Measurements from ENCODE around the gene HNRNPUL1.

The HNRNPUL1 gene

DNA sequence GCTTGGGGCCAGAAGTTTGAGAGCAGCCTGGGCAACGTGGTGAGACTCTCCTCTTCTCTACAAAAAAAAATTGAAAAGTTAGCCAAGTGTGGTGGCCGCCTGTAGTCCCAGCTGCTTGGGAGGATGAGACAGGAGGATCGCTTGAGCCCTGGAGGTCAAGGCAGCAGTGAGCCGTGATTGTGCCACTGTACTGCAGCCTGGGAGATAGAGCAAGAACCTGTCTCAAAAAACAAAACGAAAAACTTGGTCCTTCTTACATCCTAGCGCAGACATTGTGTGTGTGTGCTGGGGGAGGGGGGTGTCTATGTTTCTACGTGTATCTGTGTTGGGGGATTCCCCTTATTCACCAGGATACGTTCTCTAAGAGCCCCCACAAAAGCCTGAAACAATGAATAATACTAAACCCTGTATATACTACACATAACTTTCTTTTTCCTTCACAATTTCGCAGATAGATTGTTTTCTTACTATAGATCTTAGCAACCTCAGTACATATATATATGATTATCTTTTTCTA lies 37.2 kb upstream of the HNRNPUL1 start:
- TF ChIP-seq, protein P1, sequence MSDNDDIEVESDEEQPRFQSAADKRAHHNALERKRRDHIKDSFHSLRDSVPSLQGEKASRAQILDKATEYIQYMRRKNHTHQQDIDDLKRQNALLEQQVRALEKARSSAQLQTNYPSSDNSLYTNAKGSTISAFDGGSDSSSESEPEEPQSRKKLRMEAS (IDR thresholded peaks at IDR 0.05) = no peak
- TF ChIP-seq RAD21 (IDR thresholded peaks at IDR 0.05; ENCODE audit: low read depth) (no peak), YY1 (IDR thresholded peaks at IDR 0.05; ENCODE audit: low read depth) (no peak), TAF1 (IDR thresholded peaks at IDR 0.05; ENCODE audit: low read depth) (no peak)
- TF ChIP-seq, protein P2, sequence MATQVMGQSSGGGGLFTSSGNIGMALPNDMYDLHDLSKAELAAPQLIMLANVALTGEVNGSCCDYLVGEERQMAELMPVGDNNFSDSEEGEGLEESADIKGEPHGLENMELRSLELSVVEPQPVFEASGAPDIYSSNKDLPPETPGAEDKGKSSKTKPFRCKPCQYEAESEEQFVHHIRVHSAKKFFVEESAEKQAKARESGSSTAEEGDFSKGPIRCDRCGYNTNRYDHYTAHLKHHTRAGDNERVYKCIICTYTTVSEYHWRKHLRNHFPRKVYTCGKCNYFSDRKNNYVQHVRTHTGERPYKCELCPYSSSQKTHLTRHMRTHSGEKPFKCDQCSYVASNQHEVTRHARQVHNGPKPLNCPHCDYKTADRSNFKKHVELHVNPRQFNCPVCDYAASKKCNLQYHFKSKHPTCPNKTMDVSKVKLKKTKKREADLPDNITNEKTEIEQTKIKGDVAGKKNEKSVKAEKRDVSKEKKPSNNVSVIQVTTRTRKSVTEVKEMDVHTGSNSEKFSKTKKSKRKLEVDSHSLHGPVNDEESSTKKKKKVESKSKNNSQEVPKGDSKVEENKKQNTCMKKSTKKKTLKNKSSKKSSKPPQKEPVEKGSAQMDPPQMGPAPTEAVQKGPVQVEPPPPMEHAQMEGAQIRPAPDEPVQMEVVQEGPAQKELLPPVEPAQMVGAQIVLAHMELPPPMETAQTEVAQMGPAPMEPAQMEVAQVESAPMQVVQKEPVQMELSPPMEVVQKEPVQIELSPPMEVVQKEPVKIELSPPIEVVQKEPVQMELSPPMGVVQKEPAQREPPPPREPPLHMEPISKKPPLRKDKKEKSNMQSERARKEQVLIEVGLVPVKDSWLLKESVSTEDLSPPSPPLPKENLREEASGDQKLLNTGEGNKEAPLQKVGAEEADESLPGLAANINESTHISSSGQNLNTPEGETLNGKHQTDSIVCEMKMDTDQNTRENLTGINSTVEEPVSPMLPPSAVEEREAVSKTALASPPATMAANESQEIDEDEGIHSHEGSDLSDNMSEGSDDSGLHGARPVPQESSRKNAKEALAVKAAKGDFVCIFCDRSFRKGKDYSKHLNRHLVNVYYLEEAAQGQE (IDR thresholded peaks at IDR 0.05; ENCODE audit: low read depth) = no peak

DNA sequence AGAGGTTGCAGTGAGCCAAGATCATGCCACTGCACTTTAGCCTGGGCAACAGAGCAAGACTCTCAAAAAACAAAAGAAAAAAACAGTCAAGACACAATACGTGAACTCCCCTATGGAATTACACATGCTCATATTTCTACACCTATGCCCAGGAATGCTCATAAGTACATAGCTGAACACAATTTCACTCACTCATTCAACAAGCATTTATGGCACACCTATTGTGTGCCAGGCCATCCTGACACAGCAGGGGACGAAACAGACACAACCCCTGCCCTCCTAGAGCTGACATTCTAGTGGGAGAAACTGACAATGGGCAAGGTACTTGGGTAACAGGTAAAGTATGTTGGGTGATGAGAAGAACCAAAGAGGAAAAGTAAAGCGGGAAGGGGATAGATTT lies 35.7 kb upstream of the HNRNPUL1 start:
- TF ChIP-seq RAD21 (IDR thresholded peaks at IDR 0.05; ENCODE audit: low read depth) (no peak), TAF1 (IDR thresholded peaks at IDR 0.05; ENCODE audit: low read depth) (no peak), NFIC (IDR thresholded peaks at IDR 0.05) (no peak)

DNA sequence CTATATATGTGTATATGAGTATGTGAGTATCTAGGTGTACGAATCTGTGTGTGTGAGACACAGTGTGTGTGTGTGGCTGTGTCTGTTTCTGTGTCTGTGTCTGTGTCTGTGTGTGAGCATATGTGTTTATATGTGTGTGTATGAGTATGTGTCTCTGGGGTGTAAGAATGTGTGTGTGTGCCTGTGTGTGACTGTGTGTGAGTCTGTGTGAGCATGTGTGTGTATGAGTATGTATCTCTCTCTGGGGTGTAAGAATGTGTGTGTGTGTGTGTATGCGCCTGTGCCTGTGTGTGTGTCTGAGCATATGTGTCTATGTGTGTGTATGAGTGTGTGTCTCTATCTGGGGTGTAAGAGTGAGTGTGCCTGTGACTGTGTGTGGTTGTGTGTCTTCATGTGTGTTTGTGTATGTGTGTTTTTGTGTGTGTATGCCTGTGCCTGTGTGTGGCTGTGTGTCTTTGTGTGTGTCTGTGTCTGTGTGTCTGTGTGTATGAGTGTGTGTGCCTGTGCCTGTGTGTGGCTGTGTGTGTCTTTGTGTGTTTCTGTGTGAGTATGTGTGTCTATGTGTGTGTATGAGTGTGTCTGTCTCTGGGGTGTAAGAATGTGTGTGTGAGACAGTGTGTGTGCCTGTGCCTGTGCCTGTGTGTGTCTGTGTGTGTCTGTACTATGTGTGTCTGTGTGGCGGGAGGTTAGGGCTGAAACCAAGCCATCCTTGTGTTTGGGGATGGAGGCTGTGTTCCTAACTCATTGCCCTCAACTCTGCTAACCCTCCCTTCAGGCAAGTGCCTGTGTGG lies 33.9 kb upstream of the HNRNPUL1 start:
- TF ChIP-seq, protein P3, sequence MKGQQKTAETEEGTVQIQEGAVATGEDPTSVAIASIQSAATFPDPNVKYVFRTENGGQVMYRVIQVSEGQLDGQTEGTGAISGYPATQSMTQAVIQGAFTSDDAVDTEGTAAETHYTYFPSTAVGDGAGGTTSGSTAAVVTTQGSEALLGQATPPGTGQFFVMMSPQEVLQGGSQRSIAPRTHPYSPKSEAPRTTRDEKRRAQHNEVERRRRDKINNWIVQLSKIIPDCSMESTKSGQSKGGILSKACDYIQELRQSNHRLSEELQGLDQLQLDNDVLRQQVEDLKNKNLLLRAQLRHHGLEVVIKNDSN (IDR thresholded peaks at IDR 0.05) = no peak
- TF ChIP-seq EP300 (IDR thresholded peaks at IDR 0.05; ENCODE audit: borderline replicate concordance) = no peak
- TF ChIP-seq YY1 (IDR thresholded peaks at IDR 0.05; ENCODE audit: low read depth) = no peak
- TF ChIP-seq FOXM1 (IDR thresholded peaks at IDR 0.05; ENCODE audit: borderline replicate concordance, low read depth) = no peak
- TF ChIP-seq CEBPB (IDR thresholded peaks at IDR 0.05) = no peak
- TF ChIP-seq CREB1 (IDR thresholded peaks at IDR 0.05; ENCODE audit: low read depth) = no peak
- TF ChIP-seq, protein P2 (IDR thresholded peaks at IDR 0.05; ENCODE audit: low read depth) = no peak
- TF ChIP-seq TAF1 (IDR thresholded peaks at IDR 0.05; ENCODE audit: low read depth) = no peak
- TF ChIP-seq NFIC (IDR thresholded peaks at IDR 0.05) = no peak
- TF ChIP-seq ZBTB7A (IDR thresholded peaks at IDR 0.05; ENCODE audit: low read depth) = no peak
- TF ChIP-seq TCF12 (IDR thresholded peaks at IDR 0.05; ENCODE audit: low read depth) = no peak
- TF ChIP-seq RAD21 (IDR thresholded peaks at IDR 0.05; ENCODE audit: low read depth) = no peak
- TF ChIP-seq, protein P1 (IDR thresholded peaks at IDR 0.05) = no peak
- no peak for TF ChIP-seq TEAD4 (IDR thresholded peaks at IDR 0.05)

DNA sequence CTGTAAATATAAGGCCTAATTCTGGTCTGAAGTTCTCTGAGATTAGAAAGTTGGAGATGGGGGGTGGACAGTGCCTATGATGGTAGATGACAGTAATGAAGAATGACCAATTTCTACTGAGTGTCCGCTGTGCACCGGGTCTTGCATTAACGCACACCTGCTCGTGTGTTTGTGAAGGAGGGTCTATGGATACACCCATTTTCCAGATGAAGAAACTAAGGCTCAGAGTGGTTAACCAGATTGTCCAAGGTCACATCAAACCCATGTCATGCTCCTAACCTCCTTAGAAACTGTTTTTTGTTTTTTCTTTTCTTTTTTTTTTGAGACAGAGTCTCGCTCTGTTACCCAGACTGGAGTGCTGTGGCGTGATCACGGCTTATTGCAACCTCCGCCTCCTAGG lies 31.5 kb upstream of the HNRNPUL1 start:
- TF ChIP-seq TEAD4 (IDR thresholded peaks at IDR 0.05) (no peak), CEBPB (IDR thresholded peaks at IDR 0.05) (no peak), TAF1 (IDR thresholded peaks at IDR 0.05; ENCODE audit: low read depth) (no peak), CREB1 (IDR thresholded peaks at IDR 0.05; ENCODE audit: low read depth) (no peak), EGR1 (IDR thresholded peaks at IDR 0.05) (no peak), NFIC (IDR thresholded peaks at IDR 0.05) (no peak), RAD21 (IDR thresholded peaks at IDR 0.05; ENCODE audit: low read depth) (no peak), ZBTB7A (IDR thresholded peaks at IDR 0.05; ENCODE audit: low read depth) (no peak), YY1 (IDR thresholded peaks at IDR 0.05; ENCODE audit: low read depth) (no peak), TCF12 (IDR thresholded peaks at IDR 0.05; ENCODE audit: low read depth) (no peak), EP300 (IDR thresholded peaks at IDR 0.05; ENCODE audit: borderline replicate concordance) (no peak)
- TF ChIP-seq, protein P1 (IDR thresholded peaks at IDR 0.05) = no peak
- TF ChIP-seq, protein P2 (IDR thresholded peaks at IDR 0.05; ENCODE audit: low read depth) = no peak
- TF ChIP-seq, protein P3 (IDR thresholded peaks at IDR 0.05) = no peak
